ENCODE results near the gene GNG14.
"Not testable (repeated sequence)": the region's sequence is repeated elsewhere in the genome, so short reads cannot be mapped to it uniquely, and the experiment has no call there.

The GNG14 gene

DNA sequence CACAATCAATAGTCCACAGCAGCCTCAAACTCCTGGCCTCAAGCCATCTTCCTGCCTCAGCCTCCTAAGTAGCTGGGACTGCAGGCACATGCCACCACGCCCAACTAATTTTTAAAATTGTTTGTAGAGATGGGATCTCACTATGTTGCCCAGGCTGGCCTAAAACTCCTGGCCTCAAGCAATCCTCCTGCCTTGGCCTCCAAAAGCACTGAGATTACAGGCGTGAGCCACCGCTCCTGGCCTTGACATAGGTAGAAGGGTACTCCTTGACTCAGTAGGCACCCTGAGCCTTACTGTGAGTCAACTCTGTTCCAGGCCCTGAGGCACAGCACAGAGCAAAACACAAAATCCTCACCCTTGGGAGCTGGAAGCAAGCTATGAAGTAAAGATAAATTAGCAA is 28.1 kb downstream of the GNG14 start:
- H3K9ac ChIP-seq (ENCODE audit: low read length): no peak overlapping the region
- no peaks in the 10 kb centered on the region for H3K27me3 ChIP-seq (replicated peaks; ENCODE audit: control insufficient read depth, insufficient read depth, low read length)
- H3K4me3 ChIP-seq (ENCODE audit: low read length): no peak overlapping the region
- peaks cover 19% of the 10 kb centered on the region for H3K4me1 ChIP-seq (ENCODE audit: control insufficient read depth, insufficient read depth, low read length)
- no peaks in the 10 kb centered on the region for H3K9me3 ChIP-seq (ENCODE audit: control insufficient read depth, low read length)
- H3K36me3 ChIP-seq (ENCODE audit: control insufficient read depth, insufficient read depth, low read length, severe bottlenecking): peaks cover 64% of the 10 kb centered on the region
- DNase-seq (ENCODE audit: low read depth): no peak

DNA sequence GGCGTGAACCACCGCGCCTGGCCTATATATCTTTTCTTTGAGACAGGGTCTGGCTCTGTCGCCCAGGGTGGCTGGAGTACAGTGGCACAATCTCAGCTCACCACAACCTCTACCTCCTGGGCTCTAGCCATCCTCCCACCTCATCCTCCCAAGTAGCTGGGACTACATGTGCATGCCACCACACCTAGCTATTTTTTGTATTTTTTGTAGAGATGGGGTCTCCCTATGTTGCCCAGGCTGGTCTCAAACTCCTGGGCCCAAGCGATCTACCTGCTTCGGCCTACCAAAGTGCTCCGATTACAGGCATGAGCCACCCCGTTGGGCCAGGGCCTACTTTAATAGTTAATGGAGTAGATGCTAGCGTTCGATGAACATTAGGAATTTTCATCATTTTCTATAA is 32.5 kb downstream of the GNG14 start:
- H3K36me3 ChIP-seq (ENCODE audit: control insufficient read depth, insufficient read depth, low read length, severe bottlenecking): peaks cover 28% of the 10 kb centered on the region
- peak overlapping the region; percentile 99 for H3K9ac ChIP-seq (ENCODE audit: low read length)
- no peaks in the 10 kb centered on the region for H3K9me3 ChIP-seq (ENCODE audit: control insufficient read depth, low read length)
- H3K4me1 ChIP-seq (ENCODE audit: control insufficient read depth, insufficient read depth, low read length): peaks cover 34% of the 10 kb centered on the region
- DNase-seq (ENCODE audit: low read depth): no peak
- no peaks in the 10 kb centered on the region for H3K27me3 ChIP-seq (replicated peaks; ENCODE audit: control insufficient read depth, insufficient read depth, low read length)
- peak overlapping the region; percentile 97 for H3K4me3 ChIP-seq (ENCODE audit: low read length)

DNA sequence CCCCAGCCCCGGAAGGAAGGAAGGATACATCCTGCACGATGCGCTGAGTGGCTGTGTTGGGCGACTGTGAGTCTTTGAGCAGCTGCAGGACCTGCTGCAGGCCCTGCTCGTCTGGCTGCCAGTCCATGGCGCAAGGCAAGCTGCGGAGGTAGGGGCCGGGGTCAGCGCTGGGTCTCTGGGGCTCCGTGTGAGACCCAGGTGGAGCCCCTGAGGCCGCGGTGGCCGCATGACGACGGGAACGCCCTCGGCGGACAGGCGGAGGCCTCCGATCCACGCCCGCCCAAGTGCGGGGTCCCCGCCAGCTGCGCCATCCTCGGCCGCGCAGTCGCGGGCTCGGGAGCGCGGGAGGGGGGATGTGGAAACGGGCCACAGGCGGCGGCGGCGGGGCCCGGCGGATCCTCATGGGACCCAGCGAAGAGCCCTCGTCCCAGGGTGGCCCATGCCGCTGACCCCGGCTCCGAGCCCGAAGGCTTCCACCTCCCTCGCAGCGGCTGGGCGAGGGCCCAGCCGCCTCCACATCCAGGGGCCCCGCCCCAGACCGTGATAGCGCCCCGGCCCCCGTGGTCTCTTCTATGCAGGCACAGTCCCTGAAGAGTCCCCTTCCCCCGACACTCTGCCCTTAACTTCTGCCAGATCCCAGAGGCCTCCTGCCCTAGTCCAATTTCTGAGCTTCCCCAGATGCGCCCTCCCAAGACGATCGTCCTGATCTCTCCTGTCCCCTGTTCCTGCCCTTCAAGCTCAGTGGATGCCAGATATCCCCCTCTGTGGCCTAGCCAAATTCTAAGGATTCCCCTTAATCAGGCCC is 33.3 kb downstream of the GNG14 start:
- Histone ChIP-seq H3K36me3 (ENCODE audit: control insufficient read depth, insufficient read depth, low read length, severe bottlenecking) (peaks cover 20% of the 10 kb centered on the region), H3K27me3 (replicated peaks; ENCODE audit: control insufficient read depth, insufficient read depth, low read length) (no peaks in the 10 kb centered on the region), H3K9me3 (ENCODE audit: control insufficient read depth, low read length) (no peaks in the 10 kb centered on the region), H3K9ac (ENCODE audit: low read length) (peak overlapping the region; percentile 99), H3K4me1 (ENCODE audit: control insufficient read depth, insufficient read depth, low read length) (peaks cover 34% of the 10 kb centered on the region), H3K4me3 (ENCODE audit: low read length) (peak overlapping the region; percentile 97)
- peak; percentile 62 for DNase-seq (ENCODE audit: low read depth)

DNA sequence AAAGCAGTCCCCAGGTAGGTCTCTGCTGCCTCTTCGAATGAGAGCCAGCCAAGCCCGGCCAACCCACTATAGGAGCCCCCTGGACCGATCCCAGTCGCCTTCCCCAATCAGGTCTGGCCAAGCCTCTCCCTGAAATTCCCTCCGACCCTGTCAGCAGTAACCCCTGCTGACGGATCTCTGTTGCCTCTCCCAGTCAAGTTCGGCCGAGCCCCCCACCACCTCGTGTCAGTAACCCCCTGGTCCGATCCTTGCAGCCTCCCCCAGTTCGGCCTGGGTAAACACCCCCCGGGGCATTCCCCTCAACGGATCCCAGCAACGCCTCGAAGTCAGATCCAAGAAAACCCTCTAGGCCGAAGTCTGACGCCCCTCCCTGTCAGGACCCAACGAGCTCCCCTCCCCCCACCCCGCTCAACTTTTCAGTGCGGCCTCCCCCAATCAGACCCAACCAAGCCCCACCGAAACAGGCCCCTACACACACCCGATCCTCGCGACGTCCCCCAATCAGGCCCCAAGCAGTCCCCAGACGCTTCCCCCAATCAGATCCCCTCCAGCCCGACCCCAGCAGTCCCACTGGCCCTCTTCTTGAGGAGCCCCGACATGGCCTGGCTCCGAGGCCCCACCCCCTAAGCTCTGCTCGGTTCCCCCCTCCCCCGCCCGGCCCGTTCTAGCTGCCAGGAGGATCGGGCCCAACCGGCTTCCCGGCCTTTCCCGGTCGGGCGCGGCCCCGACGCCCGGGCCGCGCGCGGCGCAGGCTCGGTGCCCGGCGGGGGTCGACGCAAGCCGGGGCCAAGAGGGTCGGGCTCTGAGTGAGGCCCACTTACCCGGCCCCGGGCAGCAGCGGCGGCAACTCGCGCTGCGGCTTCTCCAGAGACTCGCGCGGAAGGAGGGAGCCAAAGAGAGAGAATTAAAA is 34.1 kb downstream of the GNG14 start:
- no peaks in the 10 kb centered on the region for H3K27me3 ChIP-seq (replicated peaks; ENCODE audit: control insufficient read depth, insufficient read depth, low read length)
- H3K4me3 ChIP-seq (ENCODE audit: low read length): peak overlapping the region; percentile 97
- peaks cover 15% of the 10 kb centered on the region for H3K36me3 ChIP-seq (ENCODE audit: control insufficient read depth, insufficient read depth, low read length, severe bottlenecking)
- H3K4me1 ChIP-seq (ENCODE audit: control insufficient read depth, insufficient read depth, low read length): peaks cover 34% of the 10 kb centered on the region
- H3K9me3 ChIP-seq (ENCODE audit: control insufficient read depth, low read length): no peaks in the 10 kb centered on the region
- DNase-seq (ENCODE audit: low read depth): peak; percentile 89
- H3K9ac ChIP-seq (ENCODE audit: low read length): peak overlapping the region; percentile 99

DNA sequence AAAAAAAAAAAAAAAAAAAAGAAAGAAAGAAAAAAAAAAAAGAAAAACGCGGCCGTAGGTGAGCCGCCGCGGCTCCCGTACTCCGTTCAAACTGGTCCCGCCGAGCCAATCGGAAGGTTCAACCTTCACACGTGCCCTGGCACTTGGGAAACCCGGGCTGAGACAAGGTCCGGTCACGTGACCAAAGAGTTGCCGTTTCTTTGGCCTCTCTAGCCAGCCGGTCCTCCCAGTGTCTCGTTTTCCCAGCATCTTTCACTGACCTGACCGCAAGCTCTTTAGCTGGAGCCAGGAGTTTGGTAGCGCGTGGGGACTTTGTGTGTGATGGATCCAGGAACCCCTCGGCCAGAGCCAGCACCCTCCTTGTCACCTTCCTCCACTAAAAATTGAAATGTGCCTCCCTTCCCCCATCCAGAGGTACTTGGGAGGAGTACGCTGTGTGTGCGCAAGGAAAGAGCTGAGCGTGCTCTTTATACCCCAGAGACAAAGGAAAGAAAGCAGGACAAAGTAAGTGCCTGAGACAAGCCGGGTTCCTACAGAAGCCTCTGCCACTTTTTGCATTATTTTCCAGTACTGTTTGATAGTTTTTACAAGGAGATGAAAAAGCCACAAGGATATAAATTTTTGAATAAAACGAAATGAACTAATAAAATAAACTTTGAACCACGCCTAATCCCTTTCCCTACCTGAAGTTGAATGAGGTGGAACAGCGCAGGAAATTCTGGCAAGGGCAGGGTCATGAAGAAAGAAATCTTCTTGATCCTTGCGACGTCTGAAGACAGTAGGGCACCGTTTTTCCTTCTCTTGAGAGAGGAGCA is 35.0 kb downstream of the GNG14 start:
- DNase-seq (ENCODE audit: low read depth): peak; percentile 100
- H3K36me3 ChIP-seq (ENCODE audit: control insufficient read depth, insufficient read depth, low read length, severe bottlenecking): peaks cover 10% of the 10 kb centered on the region
- H3K4me3 ChIP-seq (ENCODE audit: low read length): peak overlapping the region; percentile 97
- H3K9ac ChIP-seq (ENCODE audit: low read length): peak overlapping the region; percentile 99
- peaks cover 34% of the 10 kb centered on the region for H3K4me1 ChIP-seq (ENCODE audit: control insufficient read depth, insufficient read depth, low read length)
- no peaks in the 10 kb centered on the region for H3K9me3 ChIP-seq (ENCODE audit: control insufficient read depth, low read length)
- H3K27me3 ChIP-seq (replicated peaks; ENCODE audit: control insufficient read depth, insufficient read depth, low read length): no peaks in the 10 kb centered on the region

DNA sequence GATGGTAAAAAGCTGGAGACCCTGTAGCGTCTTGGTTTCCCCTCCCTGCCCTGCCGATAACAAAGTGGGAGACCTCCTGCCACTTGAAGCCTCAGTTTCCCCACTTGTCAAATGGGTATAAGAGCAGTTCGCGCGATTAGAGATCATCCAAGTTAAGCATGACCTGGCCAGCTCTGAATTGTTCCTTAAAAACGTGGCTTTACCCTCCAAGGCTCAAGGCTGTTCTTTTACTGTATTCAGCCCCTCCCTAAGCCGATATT is 35.5 kb downstream of the GNG14 start:
- Histone ChIP-seq H3K9ac (ENCODE audit: low read length) (peak overlapping the region; percentile 99), H3K9me3 (ENCODE audit: control insufficient read depth, low read length) (no peaks in the 10 kb centered on the region), H3K4me1 (ENCODE audit: control insufficient read depth, insufficient read depth, low read length) (peaks cover 34% of the 10 kb centered on the region), H3K36me3 (ENCODE audit: control insufficient read depth, insufficient read depth, low read length, severe bottlenecking) (peaks cover 12% of the 10 kb centered on the region), H3K4me3 (ENCODE audit: low read length) (peak overlapping the region; percentile 97), H3K27me3 (replicated peaks; ENCODE audit: control insufficient read depth, insufficient read depth, low read length) (no peaks in the 10 kb centered on the region)
- DNase-seq (ENCODE audit: low read depth): peak; percentile 27

DNA sequence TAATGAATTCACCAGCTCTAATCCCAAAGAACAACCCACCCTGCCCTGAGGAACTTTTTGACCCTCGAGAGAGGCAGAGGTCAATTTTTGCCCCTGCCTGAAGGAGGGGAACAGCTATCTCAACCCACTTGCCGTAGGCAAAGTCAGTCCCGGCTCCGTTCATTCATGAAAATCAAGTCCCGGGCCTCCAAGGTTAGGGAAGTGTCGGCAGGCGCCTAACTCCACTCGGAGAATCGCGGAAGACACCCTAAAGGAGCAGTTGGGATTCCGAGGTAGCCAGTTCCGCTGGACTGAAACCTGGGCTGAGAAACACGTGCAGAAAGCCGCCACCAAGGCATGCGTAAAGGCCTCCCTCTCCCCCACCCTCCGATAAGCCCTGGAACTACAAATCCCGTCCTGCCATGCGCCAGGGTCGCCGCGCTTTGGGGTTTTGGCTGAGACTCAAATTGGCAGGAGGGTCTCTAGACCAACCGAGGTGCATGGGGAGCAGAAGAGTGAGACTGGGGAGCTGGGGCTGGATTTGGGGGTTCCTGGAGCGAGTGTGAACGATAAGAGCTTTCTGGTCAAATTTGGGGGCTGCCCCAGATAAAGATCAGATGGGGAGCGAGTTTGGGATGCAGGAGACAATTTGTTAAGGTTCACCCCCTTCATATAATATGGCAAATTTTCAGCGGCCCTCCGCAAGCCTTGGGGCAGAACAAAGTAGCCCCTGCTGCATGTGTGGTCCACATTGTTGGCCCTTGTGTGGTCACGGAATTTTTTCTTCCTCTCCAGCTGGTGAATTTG is 36.0 kb downstream of the GNG14 start, which contains the start of gene TNPO2:
Gene TNPO2, minus strand, starts transcription at position 292 of the 786 bp plus-strand sequence. CDS start 2,955 bp downstream, outside the sequence.
- Histone ChIP-seq H3K9ac (ENCODE audit: low read length) (peak within 1 kb of the TSS; percentile 99), H3K36me3 (ENCODE audit: control insufficient read depth, insufficient read depth, low read length, severe bottlenecking) (peaks cover 12% of the 10 kb centered on the region), H3K9me3 (ENCODE audit: control insufficient read depth, low read length) (no peaks in the 10 kb centered on the region), H3K4me3 (ENCODE audit: low read length) (peak within 1 kb of the TSS; percentile 97), H3K4me1 (ENCODE audit: control insufficient read depth, insufficient read depth, low read length) (peaks cover 29% of the 10 kb centered on the region), H3K27me3 (replicated peaks; ENCODE audit: control insufficient read depth, insufficient read depth, low read length) (no peaks in the 10 kb centered on the region)
- DNase-seq (ENCODE audit: low read depth): peak; percentile 70

DNA sequence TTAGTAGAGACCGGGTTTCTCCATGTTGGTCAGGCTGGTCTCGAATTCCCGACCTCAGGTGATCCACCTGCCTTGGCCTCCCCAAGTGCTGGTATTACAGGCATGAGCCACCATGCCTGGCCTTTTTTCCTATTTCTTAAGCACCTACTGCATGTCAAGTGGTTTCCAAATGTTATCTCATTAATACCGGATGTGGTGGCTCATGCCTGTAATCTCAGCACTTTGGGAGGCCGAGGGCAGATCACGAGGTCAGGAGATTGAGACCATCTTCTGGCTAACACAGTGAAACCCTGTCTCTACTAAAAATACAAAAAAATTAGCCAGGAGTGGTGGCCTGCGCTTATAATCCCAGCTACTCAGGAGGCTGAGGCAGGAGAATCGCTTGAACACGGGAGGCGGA is 37.8 kb downstream of the GNG14 start:
- peaks cover 17% of the 10 kb centered on the region for H3K4me1 ChIP-seq (ENCODE audit: control insufficient read depth, insufficient read depth, low read length)
- DNase-seq (ENCODE audit: low read depth); H3K27me3 ChIP-seq (replicated peaks; ENCODE audit: control insufficient read depth, insufficient read depth, low read length); H3K9ac ChIP-seq (ENCODE audit: low read length); H3K4me3 ChIP-seq (ENCODE audit: low read length); H3K9me3 ChIP-seq (ENCODE audit: control insufficient read depth, low read length): not testable (repeated sequence)
- H3K36me3 ChIP-seq (ENCODE audit: control insufficient read depth, insufficient read depth, low read length, severe bottlenecking): peaks cover 26% of the 10 kb centered on the region

DNA sequence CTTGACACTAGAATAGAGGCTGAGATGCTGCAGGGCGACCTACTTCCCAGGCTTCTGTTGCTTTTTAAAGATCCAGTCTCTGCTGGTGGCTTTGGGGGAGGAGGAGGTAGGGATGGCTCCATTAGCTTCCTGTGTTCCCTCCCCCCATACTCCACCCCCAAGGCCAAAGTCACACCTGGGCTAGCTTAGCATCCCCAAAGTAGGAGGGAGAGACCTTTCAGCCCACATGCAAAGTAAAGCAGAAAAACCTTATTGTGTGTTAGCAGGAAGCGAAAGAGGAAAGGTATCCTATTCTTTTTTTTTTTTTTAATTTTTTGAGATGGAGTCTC is 39.2 kb downstream of the GNG14 start:
- H3K9me3 ChIP-seq (ENCODE audit: control insufficient read depth, low read length): no peaks in the 10 kb centered on the region

DNA sequence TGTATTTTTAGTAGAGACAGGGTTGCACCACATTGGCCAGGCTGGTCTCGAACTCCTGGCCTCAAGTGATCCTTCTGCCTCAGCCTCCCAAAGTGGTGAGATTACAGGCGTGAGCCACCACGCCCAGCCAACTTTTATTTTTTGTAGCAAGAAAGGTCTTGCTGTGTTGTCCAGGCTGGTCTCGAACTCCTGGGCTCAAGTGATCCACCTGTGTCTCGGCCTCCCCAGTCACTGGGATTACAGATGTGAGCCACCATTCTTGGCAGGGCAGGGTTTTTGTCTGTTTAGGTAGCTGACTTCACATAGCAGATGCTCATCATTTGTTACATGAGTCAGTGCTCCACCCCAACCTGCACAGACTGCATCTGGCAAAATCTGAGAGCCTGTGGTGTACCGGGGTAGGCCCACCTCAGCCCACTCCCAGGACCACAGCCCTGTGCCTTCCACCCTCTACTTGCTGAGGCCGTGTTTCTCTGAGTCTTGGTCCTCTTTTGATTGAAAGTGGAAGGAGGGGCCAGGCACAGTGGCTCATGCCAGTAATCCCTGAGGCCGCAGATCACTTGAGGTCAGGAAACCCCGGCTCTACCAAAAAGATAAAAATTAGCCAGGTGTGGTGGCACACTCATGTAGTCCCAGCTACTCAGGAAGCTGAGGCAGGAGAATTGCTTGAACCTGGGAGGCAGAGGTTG is 40.1 kb downstream of the GNG14 start:
- no peak for DNase-seq (ENCODE audit: low read depth)
- H3K36me3 ChIP-seq (ENCODE audit: control insufficient read depth, insufficient read depth, low read length, severe bottlenecking): peaks cover 36% of the 10 kb centered on the region

More for the DNA sequence above, 39.2 kb downstream of the GNG14 start:
- Histone ChIP-seq H3K27me3 (replicated peaks; ENCODE audit: control insufficient read depth, insufficient read depth, low read length) (no peaks in the 10 kb centered on the region), H3K9ac (ENCODE audit: low read length) (no peak overlapping the region), H3K4me3 (ENCODE audit: low read length) (no peak overlapping the region), H3K4me1 (ENCODE audit: control insufficient read depth, insufficient read depth, low read length) (peaks cover 15% of the 10 kb centered on the region), H3K36me3 (ENCODE audit: control insufficient read depth, insufficient read depth, low read length, severe bottlenecking) (peaks cover 36% of the 10 kb centered on the region)
- no peak for DNase-seq (ENCODE audit: low read depth)

More for the DNA sequence above, 40.1 kb downstream of the GNG14 start:
- Histone ChIP-seq H3K9me3 (ENCODE audit: control insufficient read depth, low read length) (no peaks in the 10 kb centered on the region), H3K4me3 (ENCODE audit: low read length) (no peak overlapping the region), H3K27me3 (replicated peaks; ENCODE audit: control insufficient read depth, insufficient read depth, low read length) (no peaks in the 10 kb centered on the region), H3K4me1 (ENCODE audit: control insufficient read depth, insufficient read depth, low read length) (peaks cover 22% of the 10 kb centered on the region), H3K9ac (ENCODE audit: low read length) (no peak overlapping the region)

Data from adipocyte (in vitro differentiated cells).